Activated T-helper 9 cell treated with anti-CD3 and anti-CD28 coated beads, Interleukin-2, amount 50 U/mL, for 16 hours (primary cell): ENCODE results near the gene S100A6.
"Not testable (repeated sequence)": the region's sequence is repeated elsewhere in the genome, so short reads cannot be mapped to it uniquely, and the experiment has no call there.

Source experiments
- DNase-seq: peaks from one replicate; pipeline ENCODE4 v3.0.0-alpha.2; 2020; ENCODE audit warnings: low read depth

Gene S100A6

GRCh38 chr1:153563991-153564390, 28.2 kb upstream of the S100A6 start:
- DNase-seq = no peak

- DNase-seq = no peak
These were observed 27.7 kb upstream of the S100A6 start for GRCh38 chr1:153563483-153563901.

DNA sequence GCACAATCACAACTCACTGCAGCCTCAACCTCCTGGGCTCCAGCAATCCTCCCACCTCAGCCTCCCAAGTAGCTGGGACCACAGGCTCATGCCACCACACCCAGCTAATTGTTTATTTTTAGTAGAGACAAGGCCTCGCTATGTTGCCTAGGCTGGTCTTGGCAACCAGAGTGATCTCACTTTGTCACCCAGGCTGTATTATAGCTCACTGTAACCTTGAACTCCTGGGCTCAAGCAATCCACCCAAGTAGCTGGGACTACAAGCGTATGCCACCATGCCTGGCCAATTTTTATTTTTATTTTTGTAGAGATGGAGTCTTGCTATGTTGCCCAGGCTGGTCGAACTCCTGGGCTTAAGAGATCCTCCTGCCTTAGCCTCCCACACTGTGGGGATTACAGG, 26.2 kb upstream of the S100A6 start:
- DNase-seq = not testable (repeated sequence)

GRCh38 chr1:153561466-153561985, 25.7 kb upstream of the S100A6 start:
- DNase-seq = no peak

DNA sequence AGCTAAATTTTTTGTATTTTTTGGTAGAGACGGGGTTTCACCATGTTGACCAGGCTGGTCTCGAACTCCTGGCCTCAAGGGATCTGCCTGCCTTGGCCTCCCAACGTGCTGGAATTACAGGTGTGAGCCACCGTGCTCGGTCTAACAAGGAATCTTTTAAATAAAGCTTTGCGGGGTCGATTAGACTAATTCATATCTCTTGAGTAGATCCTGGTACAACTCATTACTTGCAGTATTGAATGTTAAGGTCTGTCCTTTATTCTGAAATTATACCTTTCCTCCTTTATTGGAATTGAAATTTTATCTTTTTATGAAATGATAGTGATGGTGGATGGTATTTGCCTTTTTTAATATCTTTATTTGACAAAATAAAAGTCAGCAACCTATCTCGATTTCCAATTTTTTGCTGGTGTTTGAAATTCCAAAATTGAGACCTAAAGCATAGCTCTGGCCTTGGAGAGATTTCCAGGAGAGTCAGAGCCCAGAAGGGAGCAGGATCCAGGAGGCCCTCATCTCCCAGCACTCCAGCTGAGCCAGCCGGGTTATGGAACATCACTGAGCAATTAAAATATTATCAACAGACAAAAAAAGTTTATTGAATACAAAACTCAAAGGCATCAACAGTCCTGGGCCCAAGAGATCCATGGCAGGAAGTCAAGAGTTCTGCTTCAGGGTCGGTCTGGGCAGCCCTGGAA, 25.1 kb upstream of the S100A6 start:
- DNase-seq = no peak

- DNase-seq = no peak
These were observed 24.4 kb upstream of the S100A6 start for GRCh38 chr1:153560241-153560640.

GRCh38 chr1:153557877-153558276, 22.1 kb upstream of the S100A6 start:
- DNase-seq = no peak

- no peak for DNase-seq
These were observed 20.6 kb upstream of the S100A6 start for GRCh38 chr1:153556348-153556747.

- no peak for DNase-seq
These were observed 18.2 kb upstream of the S100A6 start for GRCh38 chr1:153553830-153554541.

- no peak for DNase-seq
These were observed 17.3 kb upstream of the S100A6 start for GRCh38 chr1:153553096-153553495.

- DNase-seq = no peak
These were observed 16.5 kb upstream of the S100A6 start for GRCh38 chr1:153552335-153552734.

DNA sequence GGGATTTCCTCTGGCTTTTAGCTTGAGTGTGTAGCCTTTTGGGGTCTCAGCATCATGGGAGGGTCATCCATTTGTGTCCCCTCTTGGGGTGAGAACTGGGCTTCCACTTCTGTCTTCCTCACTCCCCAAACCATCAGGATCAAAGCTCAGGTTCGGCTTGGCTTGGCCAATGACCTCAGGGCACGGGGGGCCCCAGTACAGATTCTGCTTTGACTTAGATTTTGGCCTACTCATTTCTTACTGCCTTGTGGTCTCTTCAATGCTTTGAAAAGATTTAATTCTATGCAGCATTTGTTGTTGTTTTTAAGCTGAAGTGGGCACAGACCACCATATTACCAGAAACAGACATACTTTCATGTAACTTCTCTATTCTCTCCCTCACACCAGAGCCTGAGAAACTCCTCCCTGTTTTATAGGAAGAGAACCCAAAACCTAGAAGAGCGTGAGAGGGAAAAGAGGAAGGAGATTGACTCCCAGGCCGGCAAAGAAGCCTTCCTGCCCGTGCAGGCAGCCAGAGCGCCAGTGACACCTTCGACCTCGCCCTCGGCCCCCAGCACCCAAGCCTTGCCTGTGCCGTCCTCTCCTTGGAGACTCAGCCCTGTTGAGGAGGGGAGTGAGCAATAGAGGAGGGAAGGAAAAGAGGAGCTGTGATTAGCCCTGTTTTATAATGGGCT, 15.2 kb upstream of the S100A6 start:
- DNase-seq = no peak

DNA sequence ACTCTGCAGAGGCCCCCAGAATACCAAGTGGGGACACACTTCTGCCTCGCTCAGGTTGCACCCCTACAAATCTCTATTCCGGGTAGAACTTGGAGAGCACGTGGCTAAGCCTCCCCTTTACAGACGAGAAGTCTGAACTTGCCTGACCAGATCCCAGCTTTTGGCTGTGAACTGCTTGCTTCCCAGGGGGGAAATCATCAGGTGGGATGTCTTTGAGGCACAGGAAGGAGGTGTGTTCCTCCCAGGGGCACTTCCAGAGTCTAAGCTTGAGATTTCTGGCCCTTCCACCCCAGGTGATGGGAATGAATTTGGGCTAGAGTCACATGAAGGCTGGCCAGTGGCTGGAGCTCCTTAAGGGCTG, 14.6 kb upstream of the S100A6 start:
- no peak for DNase-seq

- DNase-seq = no peak
These were observed 14.1 kb upstream of the S100A6 start for GRCh38 chr1:153549741-153550397.

- DNase-seq = no peak
These were observed 13.2 kb upstream of the S100A6 start, which contains the start of gene S100A3 for GRCh38 chr1:153548722-153549688. S100A3 (minus strand) TSS chr1:153549258; CDS start chr1:153548485, 773 bp downstream.

- DNase-seq = no peak
These were observed 12.1 kb upstream of the S100A6 start for GRCh38 chr1:153547560-153548551.

DNA sequence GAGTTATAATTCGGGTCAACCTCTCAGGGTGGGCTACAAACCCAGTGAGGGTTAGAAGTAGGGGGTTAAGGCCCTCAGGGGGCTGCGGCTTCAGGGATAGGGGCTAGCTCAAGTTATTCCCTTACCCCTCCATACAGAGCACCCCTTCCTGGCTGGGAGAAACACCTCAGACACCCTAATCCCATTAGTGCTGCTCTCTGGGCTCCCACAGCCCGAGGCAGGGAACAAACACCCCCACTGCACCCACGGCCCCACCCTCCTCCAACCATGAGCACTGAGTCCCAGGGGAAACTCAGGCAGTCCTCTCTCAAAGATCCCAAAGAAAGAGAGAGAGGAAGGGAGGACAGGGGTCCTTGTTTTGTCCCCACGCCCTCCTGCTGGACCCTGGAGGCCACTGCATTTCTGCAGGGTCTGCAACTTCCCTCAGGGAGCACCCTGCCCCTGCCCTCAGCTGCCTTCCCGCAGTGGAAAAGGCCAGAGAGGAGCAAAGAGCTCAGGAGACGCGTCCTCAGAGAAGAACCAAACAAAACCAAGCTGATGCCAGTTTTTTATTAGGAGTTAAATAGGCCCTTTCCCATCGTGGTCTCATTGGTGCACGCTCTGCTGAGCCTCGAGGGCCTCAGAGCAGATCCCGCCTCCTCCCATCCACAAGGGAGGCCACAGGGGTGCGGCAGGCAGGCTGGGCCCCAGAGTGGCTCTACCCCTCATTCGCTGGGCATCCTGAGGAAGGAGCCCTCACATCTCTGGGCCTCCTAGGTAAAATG, 11.2 kb upstream of the S100A6 start:
- no peak for DNase-seq

DNA sequence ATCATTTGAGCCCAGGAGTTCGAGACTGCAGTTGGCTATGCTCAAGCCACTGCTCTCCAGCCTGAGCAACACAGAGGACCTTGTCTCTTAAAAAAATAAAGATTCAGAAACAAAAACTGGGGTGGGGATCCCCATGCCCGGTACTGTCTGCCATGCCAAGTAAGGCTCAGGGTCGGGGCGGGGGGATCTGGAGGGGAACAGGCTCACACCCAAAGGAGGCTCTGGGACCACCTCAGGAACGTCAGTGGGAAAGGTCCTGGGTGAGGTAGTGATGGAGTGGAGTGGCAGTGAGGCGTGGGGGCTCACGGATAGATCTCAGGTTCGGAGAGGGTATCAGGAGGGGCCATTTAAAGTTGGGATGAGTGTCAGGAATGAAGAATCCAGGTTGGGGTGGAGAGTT, 10.6 kb upstream of the S100A6 start:
- DNase-seq = no peak
